ENCODE data around the gene MDH1. TPM values are rescaled to one million over a fixed set of nuclear protein-coding genes. Genes with fewer than 3 reads are reported as not detected.

Gene MDH1
- total and polyA plus RNA-seq, 9 of the 15 experiments (the other 6 are each of a cell fraction or from before 2014, with no cell fraction given) = 191 to 1,225 (median 284) TPM

- TF ChIP-seq THRB (CRISPR knock-in tag; conservative IDR thresholded peaks at IDR 0.05) = no peak
- no peak for TF ChIP-seq ZNF232 (CRISPR knock-in tag; IDR thresholded peaks at IDR 0.05)
- no peak for TF ChIP-seq BMI1 (IDR thresholded peaks at IDR 0.05; ENCODE audit: low read length)
- 0 out of 2 replicates have a peak, but pooled peaks have one; percentile 6 for TF ChIP-seq BCOR (IDR thresholded peaks at IDR 0.05)
- no peak for TF ChIP-seq ZNF3 (CRISPR knock-in tag; IDR thresholded peaks at IDR 0.05)
- no peak for TF ChIP-seq ELF4 (CRISPR knock-in tag; IDR thresholded peaks at IDR 0.05)
- TF ChIP-seq CCNT2 (IDR thresholded peaks at IDR 0.05; ENCODE audit: borderline replicate concordance, extremely low read depth, insufficient read length, low read depth, low read length) = no peak
- TF ChIP-seq MTA1 (IDR thresholded peaks at IDR 0.05; ENCODE audit: borderline replicate concordance) = peak; percentile 81
- TF ChIP-seq BRF1 (IDR thresholded peaks at IDR 0.05; ENCODE audit: borderline replicate concordance, extremely low read depth, insufficient read length) = no peak
- peak; percentile 94 for TF ChIP-seq ZNF197 (CRISPR knock-in tag; IDR thresholded peaks at IDR 0.05; ENCODE audit: low read depth)
- TF ChIP-seq SMAD3 (CRISPR knock-in tag; conservative IDR thresholded peaks at IDR 0.05) = peak; percentile 73; the same call in 1 of the 2 replicates
- TF ChIP-seq ETS2 (tag; IDR thresholded peaks at IDR 0.05; ENCODE audit: borderline replicate concordance, poor library complexity, severe bottlenecking) = no peak
- TF ChIP-seq YBX1 (IDR thresholded peaks at IDR 0.05) = no peak
- TF ChIP-seq CREB5 (CRISPR knock-in tag; IDR thresholded peaks at IDR 0.05) = no peak; the same call in 1 of the 2 replicates
- TF ChIP-seq CTCF (IDR thresholded peaks at IDR 0.05 in 2 of 3, conservative IDR thresholded peaks at IDR 0.05 in 1 of 3; ENCODE audit: insufficient read depth in 2 of 3, low read depth in 1 of 3, low read length in 3 of 3) = no peak; a peak in 1 of 6 replicates
- no peak for TF ChIP-seq USF2 (CRISPR knock-in tag; IDR thresholded peaks at IDR 0.05)
- peak; percentile 77 for TF ChIP-seq SIN3B (IDR thresholded peaks at IDR 0.05; ENCODE audit: low read depth)
- TF ChIP-seq KAT8 (IDR thresholded peaks at IDR 0.05; ENCODE audit: low read depth) = no peak
- no peak for TF ChIP-seq ZBTB8A (IDR thresholded peaks at IDR 0.05; ENCODE audit: partially characterized antibody)
- no peak for TF ChIP-seq ZNF780A (CRISPR knock-in tag; IDR thresholded peaks at IDR 0.05)
- no peak for TF ChIP-seq HDAC3 (IDR thresholded peaks at IDR 0.05; ENCODE audit: borderline replicate concordance, partially characterized antibody)
- no peak for TF ChIP-seq THRAP3 (IDR thresholded peaks at IDR 0.05; ENCODE audit: borderline replicate concordance)
These were observed at the start of gene MDH1, which contains the start of gene WDPCP (continued) for GRCh38 chr2:63588385-63589147.

Data from K562 (cell line).